AG20443 (cell line): Measurements from ENCODE around the gene RNF17.
"Not testable (repeated sequence)": the region's sequence is repeated elsewhere in the genome, so short reads cannot be mapped to it uniquely, and the experiment has no call there.

ENCODE experiments used
- DNase-seq: peaks from one replicate; pipeline ENCODE4 v3.0.0; 2012; ENCODE audit warnings: low spot score, mixed read lengths

Gene RNF17

DNA sequence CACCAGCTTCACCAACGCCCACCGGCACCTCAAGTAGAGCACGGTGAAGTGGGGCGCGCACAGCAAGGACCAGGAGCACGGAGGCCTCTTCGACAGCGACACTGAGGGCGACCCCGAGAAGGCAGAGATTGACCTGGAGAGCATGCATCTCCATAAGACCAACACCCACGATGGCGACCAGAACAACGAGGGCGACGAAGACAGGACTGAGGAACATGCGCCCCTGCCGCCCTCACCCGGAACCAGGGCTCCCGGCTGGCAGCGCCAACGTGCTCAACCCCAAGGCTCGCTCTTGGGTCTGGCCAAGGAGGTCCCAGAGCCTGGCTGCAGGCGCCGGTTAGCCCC, 18.5 kb upstream of the RNF17 start:
- DNase-seq: no peak

DNA sequence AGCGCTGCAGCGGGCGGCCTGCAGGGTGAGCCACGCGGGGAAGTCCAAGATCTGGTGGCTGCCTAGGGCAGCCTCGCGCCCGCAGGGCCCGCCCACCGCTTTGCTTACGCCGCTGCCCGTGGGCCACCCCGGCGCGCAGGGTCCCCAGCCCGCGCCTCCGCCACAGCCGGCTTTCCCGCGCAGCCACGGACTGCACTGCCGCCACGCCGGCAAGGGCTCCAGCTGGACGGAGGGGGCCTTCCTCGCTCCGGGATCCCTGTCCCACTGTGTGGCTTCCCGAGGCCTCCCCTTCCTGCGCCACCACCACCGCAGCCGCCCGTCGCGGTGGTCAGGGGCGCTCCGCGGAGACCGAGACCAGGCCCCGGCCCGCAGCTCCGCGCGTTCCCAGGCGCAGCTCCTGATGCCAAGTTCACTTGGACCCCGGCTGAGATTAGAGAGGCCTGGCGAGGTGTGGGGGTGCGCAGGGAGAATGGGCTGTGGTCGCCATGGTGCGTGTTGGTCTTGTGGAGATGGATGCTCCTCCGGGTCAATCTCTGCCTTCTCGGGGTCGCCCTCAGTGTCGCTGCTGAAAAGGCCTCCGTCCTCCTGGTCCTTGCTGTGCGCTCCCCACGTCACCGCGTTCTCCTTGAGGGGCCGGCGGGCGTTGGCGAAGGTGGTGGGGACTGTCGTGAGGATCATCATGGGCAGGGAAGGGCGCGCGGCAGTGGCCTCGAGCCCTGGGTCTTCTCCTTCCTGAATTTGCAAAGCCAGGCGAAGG, 17.9 kb upstream of the RNF17 start:
- DNase-seq: no peak

DNA sequence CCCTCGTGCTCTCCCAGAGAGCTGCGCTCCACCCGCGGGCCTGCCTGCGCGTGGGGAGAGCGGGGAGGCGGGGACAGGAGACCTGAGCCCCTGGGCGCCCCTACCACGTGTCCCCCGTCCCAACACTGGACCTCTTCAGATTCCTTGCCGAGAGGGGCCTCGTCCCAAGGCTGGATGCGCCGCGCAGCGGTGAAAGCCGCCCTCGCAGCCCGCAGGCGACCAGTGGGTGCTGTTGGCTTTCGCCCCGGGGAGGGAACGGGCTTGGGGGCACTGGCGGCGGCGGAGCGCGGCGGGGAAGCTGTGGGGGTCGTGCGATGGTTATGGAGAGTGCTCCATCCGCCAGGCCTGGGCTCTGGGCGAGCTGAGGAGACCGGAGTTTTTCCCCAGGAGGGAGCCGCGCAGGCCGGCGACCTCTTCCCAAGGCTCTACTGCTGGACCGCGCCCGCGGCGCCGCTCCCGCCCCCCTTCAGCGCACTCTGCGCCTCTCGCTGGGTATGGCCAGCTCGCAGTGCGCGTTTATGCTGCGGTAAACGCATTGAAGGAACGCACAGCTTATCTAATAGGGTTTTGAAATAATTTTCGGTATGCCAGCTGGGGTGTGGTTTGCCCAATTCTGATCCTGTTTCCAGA, 17.2 kb upstream of the RNF17 start:
- no peak for DNase-seq

DNA sequence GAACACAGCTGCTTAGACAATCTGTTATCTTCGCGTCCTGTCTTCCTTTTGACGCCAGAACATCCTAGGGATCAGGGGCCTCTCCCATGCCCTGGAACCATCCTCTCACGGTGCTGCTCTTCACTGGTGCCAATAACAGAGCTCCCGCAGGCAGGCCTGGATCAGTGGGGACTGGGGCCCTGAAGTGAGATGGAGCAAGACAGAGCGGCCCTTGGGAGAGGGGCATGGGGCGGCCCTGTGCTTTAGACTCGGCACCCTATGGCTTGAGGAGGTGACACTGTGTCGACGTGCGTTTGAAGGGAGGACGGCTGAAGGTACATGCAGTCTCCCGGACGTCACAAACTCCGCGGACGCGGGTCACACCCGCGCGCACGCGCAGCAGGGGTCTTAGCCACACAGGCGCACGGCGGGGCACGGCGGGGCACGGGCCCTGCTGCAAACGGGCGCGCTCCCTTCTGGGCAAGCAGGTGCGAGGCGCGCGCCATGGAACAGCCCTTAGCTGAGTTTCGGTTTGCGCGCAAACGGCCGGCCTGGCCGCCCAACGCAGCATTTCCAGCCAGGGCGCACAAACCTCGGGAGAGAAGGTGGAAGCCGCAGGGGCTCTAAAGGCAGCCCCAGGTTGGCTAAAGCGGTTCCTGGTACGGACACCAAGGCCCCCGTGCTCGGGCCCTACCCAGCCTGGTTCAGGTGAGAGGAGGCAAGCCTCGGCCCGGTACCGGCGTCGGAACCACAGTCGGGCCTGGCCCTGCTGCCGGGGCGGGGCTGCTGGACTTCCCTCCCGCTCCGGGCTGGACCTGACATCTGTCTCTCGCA, 16.5 kb upstream of the RNF17 start:
- DNase-seq: no peak

- no peak for DNase-seq
These were observed 15.9 kb upstream of the RNF17 start for GRCh38 chr13:24748061-24748400.

GRCh38 chr13:24759197-24759596, 4.8 kb upstream of the RNF17 start:
- DNase-seq: no peak

DNA sequence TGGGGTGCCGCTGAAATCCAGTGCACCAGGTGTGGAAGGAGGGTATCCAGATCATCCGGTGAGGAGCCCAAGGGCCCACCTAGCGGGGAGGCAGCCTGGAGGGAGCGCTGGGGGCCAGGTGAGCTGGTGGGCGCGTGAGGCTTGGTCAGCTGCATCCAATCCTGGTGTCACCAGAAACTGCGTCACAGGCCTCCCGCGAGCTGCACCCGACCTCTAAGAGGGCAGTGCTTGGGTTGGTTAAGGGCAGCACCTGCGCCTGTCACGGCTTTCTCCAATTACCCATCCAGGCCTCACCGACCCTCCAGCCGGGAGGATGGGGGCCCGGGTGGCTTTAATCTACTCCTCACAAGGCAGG, 284 bp downstream of the RNF17 start:
- no peak for DNase-seq

GRCh38 chr13:24777171-24777570, 13.2 kb downstream of the RNF17 start:
- no peak for DNase-seq

GRCh38 chr13:24784319-24784718, 20.4 kb downstream of the RNF17 start:
- no peak for DNase-seq

DNA sequence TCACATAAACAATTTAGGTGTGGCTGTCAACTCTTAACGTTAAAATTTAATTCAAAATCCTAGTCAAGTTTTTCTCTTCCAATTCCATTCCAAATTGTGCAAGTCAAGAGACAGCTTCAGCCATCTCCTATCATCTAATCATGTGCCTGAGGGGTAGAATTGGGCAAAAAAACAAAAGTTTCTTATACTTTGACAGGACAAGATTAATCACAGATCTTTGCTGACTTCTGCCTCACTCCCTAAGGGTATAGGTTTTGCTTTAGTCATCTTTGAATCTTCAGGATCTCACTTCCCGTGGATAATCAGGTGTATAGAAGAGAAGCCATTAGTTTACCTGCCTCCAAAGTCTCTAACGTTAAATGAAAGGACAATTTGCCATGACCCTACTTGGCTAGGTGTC, 24.6 kb downstream of the RNF17 start:
- no peak for DNase-seq

DNA sequence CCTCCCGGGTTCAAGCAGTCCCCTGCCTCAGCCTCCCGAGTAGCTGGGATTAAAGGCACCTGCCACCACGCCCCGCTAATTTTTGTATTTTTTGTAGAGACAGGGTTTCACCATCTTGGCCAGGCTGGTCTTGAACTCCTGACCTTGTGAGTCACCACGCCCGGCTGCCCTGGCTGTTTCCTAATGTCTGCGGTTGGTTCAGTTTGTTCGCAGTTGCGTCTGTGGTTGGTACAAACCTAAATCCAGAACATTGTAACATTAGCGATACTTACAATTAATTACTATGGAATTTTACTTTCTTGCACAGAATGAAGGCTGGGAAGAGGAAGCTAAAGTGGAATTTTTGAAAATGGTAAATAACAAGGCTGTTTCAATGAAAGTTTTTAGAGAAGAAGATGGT, 38.1 kb downstream of the RNF17 start:
- peak; percentile 4 for DNase-seq

GRCh38 chr13:24821207-24821606, 57.2 kb downstream of the RNF17 start:
- DNase-seq: no peak

- DNase-seq: no peak
These were observed 58.7 kb downstream of the RNF17 start for GRCh38 chr13:24822640-24823039.

GRCh38 chr13:24823122-24823710, 59.2 kb downstream of the RNF17 start:
- DNase-seq: not testable (repeated sequence)

DNA sequence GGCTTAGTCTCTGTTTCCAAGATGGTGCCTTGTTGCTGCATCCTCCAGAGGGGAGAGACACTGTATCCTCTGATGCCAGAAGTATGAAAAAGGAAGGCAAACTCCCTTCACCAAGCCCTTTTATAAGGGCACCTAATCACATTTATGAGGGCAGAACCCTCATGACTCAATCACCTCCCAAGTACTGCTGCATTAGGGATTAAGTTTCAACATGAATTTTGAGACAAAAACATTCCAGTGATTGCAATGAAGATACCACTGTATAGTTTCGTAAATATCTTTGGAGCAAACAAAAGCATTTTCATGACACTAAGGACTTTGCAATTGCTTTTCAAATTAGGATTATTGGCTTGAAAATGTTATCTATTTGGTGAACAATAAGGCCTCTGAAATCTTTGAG, 63.8 kb downstream of the RNF17 start:
- no peak for DNase-seq

DNA sequence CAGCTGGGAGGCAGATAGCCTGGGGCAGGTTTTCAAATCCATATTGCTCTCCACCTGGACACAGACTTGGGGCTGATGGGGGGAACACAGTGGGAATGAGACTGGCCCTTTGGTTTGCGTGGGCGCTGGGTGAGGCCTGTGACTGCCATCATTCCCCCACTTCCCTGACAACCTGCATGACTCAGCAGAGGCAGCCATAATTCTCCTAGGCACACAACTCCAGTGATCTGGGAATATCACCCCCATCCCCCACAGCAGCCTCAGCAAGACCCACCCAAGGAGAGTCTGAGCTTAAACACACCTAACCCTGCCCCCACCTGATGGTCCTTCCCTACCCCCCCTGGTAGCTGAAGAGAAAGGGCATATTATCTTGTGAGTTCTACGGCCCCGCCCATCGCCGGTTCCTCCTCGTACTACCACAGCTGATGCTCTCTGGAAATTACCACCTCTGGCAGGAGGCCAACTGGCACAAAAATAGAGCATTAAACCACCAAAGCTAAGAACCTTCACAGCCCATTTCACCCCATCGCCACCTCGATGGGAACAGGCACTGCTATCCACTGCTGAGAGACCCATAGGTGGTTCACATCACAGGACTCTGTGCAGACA, 71.0 kb downstream of the RNF17 start:
- no peak for DNase-seq

DNA sequence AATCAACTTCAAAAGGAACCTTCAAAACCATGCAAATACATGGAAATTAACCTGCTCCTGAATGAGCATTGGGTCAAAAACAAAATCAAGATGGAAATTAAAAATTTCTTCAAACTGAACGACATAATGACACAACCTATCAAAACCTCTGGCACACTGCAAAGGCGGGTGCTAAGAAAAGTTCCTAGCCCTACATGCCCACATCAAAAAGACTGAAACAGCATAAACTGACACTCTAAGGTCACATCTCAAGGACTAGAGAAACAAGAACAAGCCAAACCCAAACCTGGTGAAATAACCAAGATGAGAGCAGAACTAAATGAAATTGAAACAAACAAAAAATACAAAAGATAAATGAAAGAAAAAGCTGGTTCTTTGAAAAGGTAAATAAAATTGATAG, 73.6 kb downstream of the RNF17 start:
- DNase-seq: not testable (repeated sequence)

GRCh38 chr13:24842549-24843274, 78.7 kb downstream of the RNF17 start:
- peak; percentile 12 for DNase-seq

- no peak for DNase-seq
These were observed 87.6 kb downstream of the RNF17 start for GRCh38 chr13:24851546-24851945.

DNA sequence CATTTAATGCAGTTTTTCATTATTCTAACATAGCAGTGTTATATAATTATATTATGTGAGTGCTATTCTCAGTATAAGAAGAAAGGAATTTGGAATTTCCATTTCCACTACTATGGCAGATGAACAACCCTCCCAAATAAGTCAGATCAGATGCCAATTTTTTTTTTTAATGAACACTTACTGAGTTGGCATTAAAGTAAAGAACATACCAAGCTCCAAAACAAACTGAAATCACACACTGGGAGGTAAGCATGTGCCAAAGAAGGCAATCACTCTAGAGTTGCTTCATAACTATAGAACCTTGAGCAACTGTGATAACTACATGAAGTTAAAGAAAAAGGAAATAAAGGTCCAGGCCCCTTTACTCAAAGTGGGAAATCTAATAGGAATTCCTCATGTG, 90.3 kb downstream of the RNF17 start:
- no peak for DNase-seq

DNA sequence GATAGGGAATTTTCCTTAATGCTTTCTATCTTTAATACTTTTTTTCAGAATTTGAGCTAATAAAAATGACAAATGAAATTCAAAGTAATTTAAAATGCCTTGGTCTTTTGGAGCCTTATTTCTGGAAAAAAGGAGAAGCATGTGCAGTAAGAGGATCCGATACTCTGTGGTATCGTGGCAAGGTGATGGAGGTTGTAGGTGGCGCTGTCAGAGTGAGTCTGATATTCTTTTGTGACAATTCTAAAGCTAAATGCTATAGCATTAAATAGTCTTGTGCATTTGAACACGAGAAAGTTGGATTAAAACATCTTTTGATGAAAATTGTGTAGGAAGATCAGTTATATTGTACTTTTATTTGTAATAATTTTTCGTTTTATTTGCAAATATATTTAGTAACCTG, 95.0 kb downstream of the RNF17 start:
- no peak for DNase-seq

GRCh38 chr13:24860770-24861169, 96.8 kb downstream of the RNF17 start:
- DNase-seq: no peak
